Keratinocyte (primary cell): ENCODE data around the gene KCNC1.

Source experiments
- EZH2 ChIP-seq: IDR thresholded peaks from one replicate; pipeline ENCODE4 v1.6.1; 2012; ENCODE audit warnings: inconsistent platforms, mild to moderate bottlenecking, low read length, moderate library complexity
- TF ChIP-seq, protein P1 (sequence below), 3 experiments: IDR thresholded peaks in 1 of 3; conservative IDR thresholded peaks in 1 of 3; optimal IDR thresholded peaks in 1 of 3; 2 replicates in 2 of 3; 3 replicates in 1 of 3; pipeline versions ENCODE3 to v1.5.1; 2011; ENCODE audit warnings: low read length in 3 of 3, mild to moderate bottlenecking in 3 of 3, moderate library complexity in 2 of 3, control low read depth in 1 of 3, inconsistent platforms in 1 of 3; ENCODE audit not compliant: insufficient read depth in 2 of 3; ENCODE audit errors: extremely low read depth in 1 of 3

DNA sequence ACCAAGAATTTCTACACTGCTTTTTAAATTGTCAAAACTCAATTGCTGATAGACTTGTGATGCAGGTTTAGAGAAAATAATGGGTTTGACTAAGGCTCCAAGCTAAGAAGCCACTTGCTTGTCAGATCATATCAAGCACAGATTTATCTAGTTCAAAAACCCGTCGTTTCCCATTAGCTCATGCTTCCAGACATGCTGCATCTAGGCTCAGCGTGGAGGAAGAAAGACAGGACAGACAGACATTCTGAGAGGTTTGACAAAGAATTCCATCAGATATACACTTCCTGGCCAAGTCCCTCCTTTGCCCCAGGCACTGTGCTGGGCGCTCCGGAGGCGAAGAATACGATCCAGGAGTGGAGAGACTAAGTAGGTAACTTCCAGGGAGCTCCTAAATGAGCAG lies 76.8 kb downstream of the KCNC1 start:
- TF ChIP-seq, protein P1, sequence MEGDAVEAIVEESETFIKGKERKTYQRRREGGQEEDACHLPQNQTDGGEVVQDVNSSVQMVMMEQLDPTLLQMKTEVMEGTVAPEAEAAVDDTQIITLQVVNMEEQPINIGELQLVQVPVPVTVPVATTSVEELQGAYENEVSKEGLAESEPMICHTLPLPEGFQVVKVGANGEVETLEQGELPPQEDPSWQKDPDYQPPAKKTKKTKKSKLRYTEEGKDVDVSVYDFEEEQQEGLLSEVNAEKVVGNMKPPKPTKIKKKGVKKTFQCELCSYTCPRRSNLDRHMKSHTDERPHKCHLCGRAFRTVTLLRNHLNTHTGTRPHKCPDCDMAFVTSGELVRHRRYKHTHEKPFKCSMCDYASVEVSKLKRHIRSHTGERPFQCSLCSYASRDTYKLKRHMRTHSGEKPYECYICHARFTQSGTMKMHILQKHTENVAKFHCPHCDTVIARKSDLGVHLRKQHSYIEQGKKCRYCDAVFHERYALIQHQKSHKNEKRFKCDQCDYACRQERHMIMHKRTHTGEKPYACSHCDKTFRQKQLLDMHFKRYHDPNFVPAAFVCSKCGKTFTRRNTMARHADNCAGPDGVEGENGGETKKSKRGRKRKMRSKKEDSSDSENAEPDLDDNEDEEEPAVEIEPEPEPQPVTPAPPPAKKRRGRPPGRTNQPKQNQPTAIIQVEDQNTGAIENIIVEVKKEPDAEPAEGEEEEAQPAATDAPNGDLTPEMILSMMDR (optimal IDR thresholded peaks at IDR 0.05 in 1 of 3, IDR thresholded peaks at IDR 0.05 in 1 of 3, conservative IDR thresholded peaks at IDR 0.05 in 1 of 3; ENCODE audit: extremely low read depth in 1 of 3, insufficient read depth in 2 of 3, low read length in 3 of 3): no peak
- no peak for TF ChIP-seq EZH2
